Smooth muscle cell (in vitro differentiated cells): ENCODE measurements around the gene ATP6V1G1. TPM values are rescaled to one million over a fixed set of nuclear protein-coding genes. Genes with fewer than 3 reads are reported as not detected.

Experiments
- DNase-seq: peaks from one replicate; lab custom pipeline; 2025; ENCODE audit not compliant: unreplicated experiment; lab: John Stamatoyannopoulos, UW
- H2AFZ ChIP-seq: fragments of 200-600 bp; sonication (generic); 2 replicates; pipeline ENCODE4 v1.6.0; 2016; ENCODE audit warnings: antibody characterized with exemption, low read depth, mild to moderate bottlenecking
- H3F3A ChIP-seq: fragments of 200-600 bp; sonication (generic); 2 replicates; pipeline ENCODE4 v1.6.0; 2017; ENCODE audit warnings: antibody characterized with exemption, low read depth
- H3K27ac ChIP-seq: fragments of 200-600 bp; sonication (generic); 2 replicates; pipeline ENCODE4 v1.5.1; 2016; ENCODE audit warnings: low read depth, mild to moderate bottlenecking
- H3K27me3 ChIP-seq: fragments of 200-600 bp; sonication (generic); 2 replicates; pipeline ENCODE4 v1.6.1; 2016; ENCODE audit warnings: low read depth, mild to moderate bottlenecking
- H3K36me3 ChIP-seq: fragments of 200-600 bp; sonication (generic); 2 replicates; pipeline ENCODE4 v1.5.1; 2016; ENCODE audit warnings: low read depth
- H3K4me1 ChIP-seq: fragments of 200-600 bp; sonication (generic); 2 replicates; pipeline ENCODE4 v1.5.1; 2016; ENCODE audit warnings: low read depth
- H3K4me2 ChIP-seq: fragments of 200-600 bp; sonication (generic); 2 replicates; pipeline ENCODE4 v1.6.0; 2016; ENCODE audit warnings: mild to moderate bottlenecking
- H3K4me3 ChIP-seq: fragments of 200-600 bp; sonication (generic); 2 replicates; pipeline ENCODE4 v1.5.1; 2016; ENCODE audit warnings: mild to moderate bottlenecking
- H3K79me2 ChIP-seq: fragments of 200-600 bp; sonication (generic); 2 replicates; pipeline ENCODE4 v1.6.0; 2016; ENCODE audit warnings: low read depth, mild to moderate bottlenecking
- H3K9ac ChIP-seq: fragments of 200-600 bp; sonication (generic); 2 replicates; pipeline ENCODE4 v1.6.0; 2016; ENCODE audit warnings: low read depth
- H3K9me3 ChIP-seq: fragments of 200-600 bp; sonication (generic); replicated peaks from 2 replicates; pipeline ENCODE4 v1.5.1; 2016; ENCODE audit warnings: low read depth
- H4K20me1 ChIP-seq: fragments of 200-600 bp; sonication (generic); 2 replicates; pipeline ENCODE4 v1.6.0; 2016; ENCODE audit warnings: low read depth
- CTCF ChIP-seq: fragments of 200-600 bp; sonication (generic); IDR thresholded peaks from 2 replicates; pipeline ENCODE4 v1.5.1; 2017; ENCODE audit warnings: borderline replicate concordance, mild to moderate bottlenecking, antibody characterized with exemption; ENCODE audit not compliant: insufficient read depth, poor library complexity, severe bottlenecking
- WGBS: methylation state at CpG from one replicate; pipeline ENCODE4 v1.1.7; 2016; ENCODE audit warnings: low lambda C conversion rate; 5-methylcytosine and 5-hydroxymethylcytosine counted together
- polyA plus RNA-seq: library from polyadenylated mRNA; unstranded; fragments of >200 nt; fragmentation: Nextera tagmentation; extraction: Ambion mirVana; gene quantifications from 2 replicates; pipeline ENCODE4 v1.2.1, GENCODE V29; 2016
- total RNA-seq: library from RNA; depleted of rRNA; stranded (reverse); fragments of >200 nt; gene quantifications from 2 replicates; pipeline ENCODE4 v1.2.3, GENCODE V29; 2014

Gene ATP6V1G1
- total and polyA plus RNA-seq, 2 experiments from 2014 or later = 340 to 400 TPM

GRCh38 chr9:114588651-114589526 lies 1.3 kb downstream of the ATP6V1G1 start:
- 17% methylated on average over 11 of the region's 11 CpGs for WGBS
- Histone ChIP-seq H3K4me2 (peak overlapping the region; percentile 95), H3K9me3 (no peaks in the 10 kb centered on the region), H3K79me2 (peaks cover 63% of the 10 kb centered on the region), H4K20me1 (peaks cover 59% of the 10 kb centered on the region), H3K27me3 (no peaks in the 10 kb centered on the region), H3F3A (no peaks in the 10 kb centered on the region), H3K27ac (peak overlapping the region; percentile 98), H3K36me3 (no peaks in the 10 kb centered on the region), H3K4me1 (peaks cover 13% of the 10 kb centered on the region), H3K9ac (peak overlapping the region; percentile 99), H3K4me3 (peak overlapping the region; percentile 96), H2AFZ (no peak overlapping the region)
- TF ChIP-seq CTCF = no peak
- no peak for DNase-seq

GRCh38 chr9:114590328-114590727 lies 2.8 kb downstream of the ATP6V1G1 start:
- Histone ChIP-seq H2AFZ (no peak overlapping the region), H4K20me1 (peaks cover 73% of the 10 kb centered on the region), H3F3A (no peaks in the 10 kb centered on the region), H3K9me3 (no peaks in the 10 kb centered on the region), H3K4me1 (peaks cover 13% of the 10 kb centered on the region), H3K27ac (peak overlapping the region; percentile 98), H3K27me3 (no peaks in the 10 kb centered on the region), H3K4me2 (peak overlapping the region; percentile 95), H3K9ac (no peak overlapping the region), H3K4me3 (peak overlapping the region; percentile 8), H3K79me2 (peaks cover 76% of the 10 kb centered on the region), H3K36me3 (peaks cover 3% of the 10 kb centered on the region)
- no peak for DNase-seq
- no peak for TF ChIP-seq CTCF
- 95% methylated on average over 6 of the region's 6 CpGs for WGBS

- no peak for TF ChIP-seq CTCF
- Histone ChIP-seq H3F3A (no peaks in the 10 kb centered on the region), H3K27me3 (no peaks in the 10 kb centered on the region), H3K4me2 (peak overlapping the region; percentile 95), H2AFZ (no peak overlapping the region), H3K9me3 (no peaks in the 10 kb centered on the region), H3K79me2 (peaks cover 86% of the 10 kb centered on the region), H3K36me3 (peaks cover 4% of the 10 kb centered on the region), H3K27ac (peak overlapping the region; percentile 49), H3K4me3 (no peak overlapping the region), H4K20me1 (peaks cover 83% of the 10 kb centered on the region), H3K9ac (no peak overlapping the region), H3K4me1 (peaks cover 13% of the 10 kb centered on the region)
- DNase-seq = no peak
- 87% methylated on average over 5 of the region's 5 CpGs for WGBS
Measured at GRCh38 chr9:114591291-114591787, 3.8 kb downstream of the ATP6V1G1 start.
